H9 (cell line): ENCODE results near the gene PLD5. TPM values are rescaled to one million over a fixed set of nuclear protein-coding genes. Genes with fewer than 3 reads are reported as not detected.

Experiments
- DNase-seq: peaks from one replicate; pipeline ENCODE4 v3.0.0-alpha.2; 2017
- H2AFZ ChIP-seq: one replicate; pipeline ENCODE4 v1.6.1; 2013; ENCODE audit warnings: mild to moderate bottlenecking, low read length, control low read depth, moderate library complexity
- H2AK5ac ChIP-seq: 2 replicates; pipeline ENCODE4 v1.6.1; 2013; ENCODE audit warnings: low read length, control low read depth, mixed read lengths; ENCODE audit not compliant: insufficient read length
- H2BK120ac ChIP-seq: one replicate; pipeline ENCODE4 v1.6.1; 2013; ENCODE audit warnings: low read depth, mild to moderate bottlenecking, low read length, control low read depth, inconsistent platforms; ENCODE audit not compliant: poor library complexity, severe bottlenecking
- H2BK12ac ChIP-seq: 2 replicates; pipeline ENCODE4 v1.6.1; 2013; ENCODE audit warnings: low read length, control low read depth, mixed read lengths, low read depth; ENCODE audit not compliant: insufficient read length
- H2BK15ac ChIP-seq: 2 replicates; pipeline ENCODE4 v1.6.1; 2013; ENCODE audit warnings: low read depth, low read length, control low read depth
- H2BK20ac ChIP-seq: one replicate; pipeline ENCODE4 v1.6.1; 2013; ENCODE audit warnings: low read depth, mild to moderate bottlenecking, low read length, control low read depth, inconsistent platforms; ENCODE audit not compliant: poor library complexity, severe bottlenecking
- H2BK5ac ChIP-seq: 2 replicates; pipeline ENCODE4 v1.6.1; 2013; ENCODE audit warnings: low read length, control low read depth, mixed read lengths; ENCODE audit not compliant: insufficient read length
- H3K14ac ChIP-seq: 2 replicates; pipeline ENCODE4 v1.6.1; 2013; ENCODE audit warnings: low read length, control low read depth; ENCODE audit not compliant: insufficient read depth
- H3K18ac ChIP-seq: 2 replicates; pipeline ENCODE4 v1.6.1; 2013; ENCODE audit warnings: low read depth, mild to moderate bottlenecking, mixed read lengths, low read length, control low read depth; ENCODE audit not compliant: insufficient read length
- H3K23ac ChIP-seq: 2 replicates; pipeline ENCODE4 v1.6.1; 2013; ENCODE audit warnings: low read length, control low read depth, mixed read lengths, low read depth; ENCODE audit not compliant: insufficient read length
- H3K23me2 ChIP-seq: 2 replicates; pipeline ENCODE4 v1.6.1; 2013; ENCODE audit warnings: low read depth, mild to moderate bottlenecking, mixed read lengths, low read length, control low read depth; ENCODE audit not compliant: insufficient read length, poor library complexity, severe bottlenecking
- H3K27ac ChIP-seq: 2 replicates; pipeline ENCODE4 v1.5.1; 2013; ENCODE audit warnings: low read length, control low read depth, mixed read lengths, low read depth; ENCODE audit not compliant: insufficient read length
- H3K27me3 ChIP-seq: 2 replicates; pipeline ENCODE4 v1.6.1; 2013; ENCODE audit warnings: low read length, control low read depth, inconsistent platforms; ENCODE audit not compliant: insufficient read depth
- H3K4ac ChIP-seq: 2 replicates; pipeline ENCODE4 v1.6.1; 2013; ENCODE audit warnings: low read depth, mild to moderate bottlenecking, control low read depth, inconsistent platforms, low read length, moderate library complexity
- H3K4me1 ChIP-seq: 2 replicates; pipeline ENCODE4 v1.6.1; 2013; ENCODE audit warnings: low read length, control low read depth, inconsistent platforms; ENCODE audit not compliant: insufficient read depth
- H3K4me2 ChIP-seq: 2 replicates; pipeline ENCODE4 v1.6.1; 2013; ENCODE audit warnings: low read length, control low read depth, mixed read lengths; ENCODE audit not compliant: insufficient read length, insufficient read depth
- H3K56ac ChIP-seq: 2 replicates; pipeline ENCODE4 v1.6.1; 2013; ENCODE audit warnings: low read depth, mild to moderate bottlenecking, mixed read lengths, low read length, control low read depth; ENCODE audit not compliant: insufficient read length
- H3K79me1 ChIP-seq: 2 replicates; pipeline ENCODE4 v1.6.1; 2013; ENCODE audit warnings: low read depth, mild to moderate bottlenecking, moderate library complexity, low read length, control low read depth, inconsistent platforms; ENCODE audit not compliant: insufficient read depth, poor library complexity, severe bottlenecking
- H3K79me2 ChIP-seq: 2 replicates; pipeline ENCODE4 v1.6.1; 2013; ENCODE audit warnings: low read length, control low read depth, inconsistent platforms; ENCODE audit not compliant: insufficient read depth
- H3K9ac ChIP-seq: 2 replicates; pipeline ENCODE4 v1.6.1; 2013; ENCODE audit warnings: low read length, control low read depth, mixed read lengths; ENCODE audit not compliant: insufficient read length; ENCODE audit errors: extremely low read depth
- H3K9me3 ChIP-seq: one replicate; pipeline ENCODE4 v1.6.1; 2013; ENCODE audit warnings: low read depth, low read length, inconsistent platforms; ENCODE audit not compliant: control insufficient read depth
- H3T11ph ChIP-seq: one replicate; pipeline ENCODE4 v1.6.1; 2013; ENCODE audit warnings: mild to moderate bottlenecking, low read length, control low read depth, inconsistent platforms
- H4K20me1 ChIP-seq: one replicate; pipeline ENCODE4 v1.6.1; 2013; ENCODE audit not compliant: control insufficient read depth, insufficient read length, insufficient read depth
- H4K5ac ChIP-seq: 2 replicates; pipeline ENCODE4 v1.6.1; 2013; ENCODE audit warnings: low read depth, mild to moderate bottlenecking, mixed read lengths, low read length, control low read depth; ENCODE audit not compliant: insufficient read length
- H4K8ac ChIP-seq: replicated peaks from 2 replicates; pipeline ENCODE4 v1.6.1; 2013; ENCODE audit warnings: low read length, control low read depth, mixed read lengths, low read depth; ENCODE audit not compliant: insufficient read length
- H4K91ac ChIP-seq: 2 replicates; pipeline ENCODE4 v1.6.1; 2013; ENCODE audit warnings: low read depth, mild to moderate bottlenecking, moderate library complexity, mixed read lengths, low read length, control low read depth; ENCODE audit not compliant: insufficient read length
- H3K27ac Mint-ChIP-seq, 3 experiments: 2 replicates in 2 of 3; 3 replicates in 1 of 3; pipeline ENCODE4 v1.8.0; 2020 to 2021; ENCODE audit warnings: mixed read lengths in 3 of 3, mild to moderate bottlenecking in 1 of 3, moderate library complexity in 1 of 3
- H3K27me3 Mint-ChIP-seq: 2 replicates; pipeline ENCODE4 v1.8.0; 2021; ENCODE audit warnings: low read depth, mild to moderate bottlenecking, moderate library complexity, mixed read lengths
- H3K36me3 Mint-ChIP-seq, 3 experiments: 2 replicates in 2 of 3; 3 replicates in 1 of 3; pipeline ENCODE4 v1.8.0; 2020 to 2021; ENCODE audit warnings: low read depth in 3 of 3, mixed read lengths in 3 of 3; ENCODE audit not compliant: insufficient read depth in 1 of 3
- H3K4me1 Mint-ChIP-seq, 2 experiments: 2 replicates each; pipeline ENCODE4 v1.8.0; 2020; ENCODE audit warnings: mixed read lengths in 2 of 2
- H3K4me3 Mint-ChIP-seq, 2 experiments: 2 replicates in 1 of 2; 3 replicates in 1 of 2; pipeline ENCODE4 v1.8.0; 2020 to 2021; ENCODE audit warnings: mild to moderate bottlenecking in 2 of 2, mixed read lengths in 2 of 2, moderate library complexity in 1 of 2
- H3K9me3 Mint-ChIP-seq, 2 experiments: 2 replicates in 1 of 2; 3 replicates in 1 of 2; pipeline ENCODE4 v1.8.0; 2020; ENCODE audit warnings: mild to moderate bottlenecking in 2 of 2, mixed read lengths in 2 of 2, moderate library complexity in 1 of 2
- CTCF ChIP-seq: fragments of 200-600 bp; sonication (generic); conservative IDR thresholded peaks from 3 replicates; pipeline ENCODE4 v1.8.0; 2021; ENCODE audit warnings: antibody characterized with exemption, mild to moderate bottlenecking
- WGBS: extraction: QIAGEN DNeasy Blood & Tissue Kit; methylation state at CpG from one replicate; pipeline ENCODE4 v1.1.7; 2013; ENCODE audit warnings: missing lambda C conversion rate, low lambda C conversion rate, mixed read lengths; ENCODE audit not compliant: insufficient read length; ENCODE audit errors: extremely low coverage; 5-methylcytosine and 5-hydroxymethylcytosine counted together
- total RNA-seq: library from RNA; stranded (reverse); gene quantifications from 2 replicates; pipeline ENCODE4 v1.2.1, GENCODE V29; 2021

PLD5 gene
- total RNA-seq, 1 experiment from 2014 or later: 5.2 TPM

GRCh38 chr1:242034392-242034791 lies 490.1 kb downstream of the PLD5 start:
- Histone ChIP-seq H3K27ac (no peak overlapping the region), H4K8ac (no peak overlapping the region), H3K14ac (no peak overlapping the region), H4K20me1 (no peaks in the 10 kb centered on the region), H3K27me3 (no peaks in the 10 kb centered on the region), H3K9me3 (no peaks in the 10 kb centered on the region), H3K4ac (no peak overlapping the region), H3K79me2 (no peaks in the 10 kb centered on the region), H3K23me2 (no peaks in the 10 kb centered on the region), H2BK20ac (no peak overlapping the region), H3K79me1 (no peaks in the 10 kb centered on the region), H2BK120ac (no peak overlapping the region), H4K5ac (no peak overlapping the region), H3K56ac (no peak overlapping the region), H3K9ac (no peak overlapping the region), H3K23ac (no peak overlapping the region), H3T11ph (no peak overlapping the region), H4K91ac (no peak overlapping the region), H2AFZ (no peak overlapping the region), H3K4me2 (no peak overlapping the region), H2BK12ac (no peak overlapping the region), H2AK5ac (no peak overlapping the region), H3K4me1 (no peaks in the 10 kb centered on the region), H3K18ac (no peak overlapping the region), H2BK15ac (no peak overlapping the region), H2BK5ac (no peak overlapping the region)
- no peak overlapping the region for H3K4me3 Mint-ChIP-seq
- peaks cover 2% of the 10 kb centered on the region; the same call in 1 of the 2 replicates for H3K27me3 Mint-ChIP-seq
- H3K4me1 Mint-ChIP-seq: peaks cover under 1% of the 10 kb centered on the region in 2 experiments; a peak in 2 of 4 replicates
- H3K27ac Mint-ChIP-seq: no peak overlapping the region
- no peaks in the 10 kb centered on the region; a peak in 1 of 5 replicates for H3K9me3 Mint-ChIP-seq
- no peaks in the 10 kb centered on the region for H3K36me3 Mint-ChIP-seq
- WGBS: no CpG with 5 or more reads among the region's 5 CpGs
- no peak for TF ChIP-seq CTCF
- no peak for DNase-seq
